Mucosa of descending colon (tissue), 3 donors: Measurements from ENCODE around the gene RPL18. TPM values are rescaled to one million over a fixed set of nuclear protein-coding genes. Genes with fewer than 3 reads are reported as not detected.

Experiments used
- ATAC-seq: fragments of 200-7000 bp; cut with Tn5 transposase; one replicate; pipeline ENCODE4 v1.9.1; 2020; ENCODE audit warnings: mild to moderate bottlenecking, moderate library complexity
- DNase-seq, 3 donors: peaks; one replicate each; pipeline ENCODE4 v3.0.0-alpha.2; 2020
- H3K36me3 ChIP-seq: fragments of 200-600 bp; one replicate; pipeline ENCODE4 v1.8.0; 2021; ENCODE audit warnings: low read depth, mild to moderate bottlenecking
- H3K4me1 ChIP-seq: fragments of 200-600 bp; one replicate; pipeline ENCODE4 v1.8.0; 2021; ENCODE audit warnings: low read depth, mild to moderate bottlenecking
- H3K4me3 ChIP-seq: fragments of 200-600 bp; one replicate; pipeline ENCODE4 v1.8.0; 2021; ENCODE audit warnings: mild to moderate bottlenecking
- H3K9me3 ChIP-seq: fragments of 200-600 bp; one replicate; pipeline ENCODE4 v1.8.0; 2021; ENCODE audit warnings: mild to moderate bottlenecking
- CTCF ChIP-seq: fragments of 200-600 bp; IDR thresholded peaks from one replicate; pipeline ENCODE4 v1.8.0; 2022; ENCODE audit warnings: antibody characterized with exemption, mild to moderate bottlenecking
- intact Hi-C, 2 donors: fragments of 100-400 bp; cut with DNase I in 1 of 2; cut with micrococcal nuclease in 1 of 2; formaldehyde crosslinking; loops; one replicate each; pipeline versions ENCODE4 v1.11.0 to v1.11.1; 2022; cut with DNase I, micrococcal nuclease
- total RNA-seq, 3 donors: library from RNA; stranded (reverse); fragmentation: NEBNext Ultra II Directional in 2 of 3; extraction: Animal tissue kit (Norgen Biotek cat#: 25700) in 2 of 3; gene quantifications; one replicate each; pipeline versions ENCODE4 v1.2.1 to v1.2.4, GENCODE V29; 2021 to 2023
- donor health status: DM: no; HTN: no; CAD: no; lungs with moderate emphysema.
- donor health status: DM: no; HTN: no; CAD: no.
- donor health status: DM: no; HTN: yes; CAD: no.

Gene RPL18
- total RNA-seq, 3 donors from 2014 or later = 999 to 1,336 (median 1,270) TPM

DNA sequence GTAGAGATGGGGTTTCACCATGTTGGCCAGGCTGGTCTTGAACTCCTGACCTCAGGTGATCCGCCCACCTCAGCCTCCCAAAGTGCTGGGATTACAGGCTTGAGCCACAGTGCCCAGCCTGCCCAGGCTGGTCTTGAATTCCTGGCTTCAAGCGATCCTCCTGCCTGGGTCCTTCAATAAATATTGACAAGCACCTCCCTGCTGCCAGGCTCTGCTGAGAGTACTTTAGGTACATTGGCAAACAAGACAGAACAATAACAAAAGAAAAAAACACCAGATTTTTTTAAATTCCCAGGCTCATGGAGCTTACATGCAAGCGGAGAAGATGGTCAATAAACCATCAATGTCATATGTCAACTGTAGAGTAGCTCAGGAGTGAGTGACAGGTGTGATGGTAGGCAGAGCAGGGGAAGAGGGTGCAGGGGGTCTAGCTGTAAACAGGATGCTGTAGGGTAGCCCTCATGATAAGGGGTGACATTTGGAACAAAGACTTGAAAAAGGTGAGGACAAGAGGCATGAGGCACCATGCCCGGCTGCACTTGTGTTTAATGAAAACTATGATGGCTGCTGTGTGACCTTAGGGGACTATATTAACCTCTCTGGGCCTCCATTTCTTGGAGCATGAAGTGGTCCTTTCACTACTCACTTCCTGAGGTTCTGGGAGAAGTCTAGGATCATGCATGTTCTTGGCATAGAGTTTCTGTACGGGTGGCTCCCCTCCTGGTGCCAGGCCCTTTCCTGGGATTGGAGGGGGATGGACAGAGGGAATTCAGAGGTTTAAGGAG, 47.4 kb downstream of the RPL18 start:
- Histone ChIP-seq H3K4me1 (no peaks in the 10 kb centered on the region), H3K36me3 (no peaks in the 10 kb centered on the region), H3K4me3 (no peak overlapping the region), H3K9me3 (no peaks in the 10 kb centered on the region)
- intact Hi-C loops = no loop called here
- ATAC-seq (no peak), DNase-seq (no peak)
- TF ChIP-seq CTCF = no peak

DNA sequence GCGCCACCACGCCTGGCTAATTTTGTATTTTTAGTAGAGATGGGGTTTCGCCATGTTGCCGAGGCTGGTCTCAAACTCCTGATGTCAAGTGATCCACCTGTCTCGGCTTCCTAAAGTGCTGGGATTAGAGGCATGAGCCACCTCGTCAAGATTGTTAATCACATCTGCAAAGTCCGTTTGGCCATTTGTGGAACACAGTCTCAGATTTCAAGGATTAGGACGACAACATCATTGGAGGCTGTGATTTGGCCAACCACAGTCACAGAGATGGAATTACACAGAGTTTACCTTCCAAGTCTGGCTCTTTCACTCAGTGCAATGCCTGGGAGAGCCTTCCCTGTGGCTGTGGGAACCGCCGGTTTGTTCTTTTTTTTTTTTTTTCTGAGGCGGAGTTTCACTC, 49.2 kb downstream of the RPL18 start:
- TF ChIP-seq CTCF = no peak
- H3K9me3 ChIP-seq = no peaks in the 10 kb centered on the region
- intact Hi-C loops = no loop called here
- no peak overlapping the region for H3K4me3 ChIP-seq
- DNase-seq (no peak), ATAC-seq (no peak)
- H3K4me1 ChIP-seq = no peaks in the 10 kb centered on the region
- no peaks in the 10 kb centered on the region for H3K36me3 ChIP-seq

- DNase-seq (peak; percentile 64 to 78 (median 69)), ATAC-seq (peak; percentile 92)
- intact Hi-C loops = no loop called here
- Histone ChIP-seq H3K4me3 (no peak overlapping the region), H3K9me3 (no peaks in the 10 kb centered on the region), H3K36me3 (no peaks in the 10 kb centered on the region), H3K4me1 (no peaks in the 10 kb centered on the region)
- no peak for TF ChIP-seq CTCF
Observed at GRCh38 chr19:48568345-48568886, 50.6 kb downstream of the RPL18 start.

Other genes with a start within 250 kb of the RPL18 start
- 100 to 1,000 TPM; 144 to 214 (median 200) TPM for gene KDELR1, start 227.6 kb downstream of the RPL18 start, total RNA-seq
- gene GRIN2D, start 225.5 kb downstream of the RPL18 start, total RNA-seq = under 1 TPM; 0.26 to 0.46 (median 0.35) TPM
- 10 to 100 TPM; 19.7 to 26.8 (median 24.3) TPM for gene GRWD1, start 173.2 kb downstream of the RPL18 start, total RNA-seq
- gene KCNJ14, start 163.6 kb downstream of the RPL18 start, total RNA-seq = 1 to 10 TPM in 1 of 3 donors, under 1 TPM in 2; 0.46 to 1.3 (median 0.67) TPM
- gene CYTH2, start 149.8 kb downstream of the RPL18 start, total RNA-seq = 10 to 100 TPM; 66.3 to 86.9 (median 69.3) TPM
- 1 to 10 TPM in 2 of 3 donors, under 1 TPM in 1; 0.48 to 2.6 (median 1.3) TPM for gene LMTK3, start 107.3 kb downstream of the RPL18 start, total RNA-seq
- 1 to 10 TPM in 2 of 3 donors, under 1 TPM in 1; 0.51 to 3.1 (median 1.1) TPM for gene SULT2B1, start 67.0 kb downstream of the RPL18 start, total RNA-seq
- not detected for gene SPACA4, start 12.4 kb downstream of the RPL18 start, total RNA-seq
- gene FAM83E, start 4.1 kb downstream of the RPL18 start, total RNA-seq = 100 to 1,000 TPM in 2 of 3 donors, 10 to 100 TPM in 1; 97.8 to 180 (median 175) TPM
- 10 to 100 TPM; 37.9 to 54.8 (median 50.2) TPM for gene SPHK2, start 328 bp upstream of the RPL18 start, total RNA-seq
- gene DBP, start 18.2 kb upstream of the RPL18 start, total RNA-seq = 10 to 100 TPM in 2 of 3 donors, 1 to 10 TPM in 1; 8.2 to 18.4 (median 11.1) TPM
- 10 to 100 TPM in 1 of 3 donors, 1 to 10 TPM in 2; 1.8 to 19.9 (median 3.7) TPM for gene CA11, start 27.0 kb upstream of the RPL18 start, total RNA-seq
- 1 to 10 TPM in 1 of 3 donors, under 1 TPM in 2; 0.22 to 1.2 (median 0.46) TPM for gene NTN5, start 53.8 kb upstream of the RPL18 start, total RNA-seq
- 100 to 1,000 TPM in 2 of 3 donors, 10 to 100 TPM in 1; 44.7 to 137 (median 116) TPM for gene FUT2, start 76.8 kb upstream of the RPL18 start, total RNA-seq
- 1 to 10 TPM in 1 of 3 donors, under 1 TPM in 2; 0.31 to 2.4 (median 0.61) TPM for gene MAMSTR, start 100.5 kb upstream of the RPL18 start, total RNA-seq
- 1 to 10 TPM; 1.7 to 8.6 (median 3.2) TPM for gene RASIP1, start 121.4 kb upstream of the RPL18 start, total RNA-seq
- gene IZUMO1, start 127.7 kb upstream of the RPL18 start, total RNA-seq = not detected
- 1 to 10 TPM in 1 of 3 donors, under 1 TPM in 2; 0.17 to 1.5 (median 0.72) TPM for gene FUT1, start 133.5 kb upstream of the RPL18 start, total RNA-seq
- gene FGF21, start 136.3 kb upstream of the RPL18 start, total RNA-seq = not detected
- 10 to 100 TPM; 46.6 to 82.6 (median 57.4) TPM for gene BCAT2, start 191.9 kb upstream of the RPL18 start, total RNA-seq
- 10 to 100 TPM in 1 of 3 donors, 1 to 10 TPM in 2; 2.4 to 10.1 (median 2.4) TPM for gene HSD17B14, start 217.3 kb upstream of the RPL18 start, total RNA-seq
- gene PLEKHA4, start 249.4 kb upstream of the RPL18 start, total RNA-seq = 10 to 100 TPM in 2 of 3 donors, 1 to 10 TPM in 1; 4.6 to 30.2 (median 21.5) TPM